Astrocyte (in vitro differentiated cells and primary cell): Measurements from ENCODE around the gene EVI2B. TPM values are rescaled to one million over a fixed set of nuclear protein-coding genes. Genes with fewer than 3 reads are reported as not detected.

Experiments used
- DNase-seq: peaks from one replicate; pipeline ENCODE4 v3.0.0-alpha.2; 2010; ENCODE audit warnings: low read depth
- FAIRE-seq: peaks from 2 replicates; lab custom pipeline; 2011; peaks lifted over from hg19 to GRCh38; lab: Jason Lieb, UNC
- H2AFZ ChIP-seq: 2 replicates; pipeline ENCODE4 v1.6.0; 2012; ENCODE audit warnings: low read depth, low read length, inconsistent platforms
- H3K27ac ChIP-seq: 2 replicates; pipeline ENCODE4 v1.5.1; 2011; ENCODE audit warnings: low read depth, low read length, inconsistent platforms
- H3K27me3 ChIP-seq: 2 replicates; pipeline ENCODE4 v1.6.0; 2011; ENCODE audit warnings: low read length, inconsistent platforms; ENCODE audit not compliant: insufficient read depth
- H3K36me3 ChIP-seq: 2 replicates; pipeline ENCODE4 v1.5.1; 2011; ENCODE audit warnings: low read length, inconsistent platforms; ENCODE audit not compliant: insufficient read depth
- H3K4me1 ChIP-seq: 2 replicates; pipeline ENCODE4 v1.5.1; 2011; ENCODE audit warnings: low read length, inconsistent platforms; ENCODE audit not compliant: insufficient read depth
- H3K4me2 ChIP-seq: 2 replicates; pipeline ENCODE4 v1.6.0; 2012; ENCODE audit warnings: low read length, inconsistent platforms
- H3K4me3 ChIP-seq: 2 replicates; pipeline ENCODE4 v1.5.1; 2011; ENCODE audit warnings: low read depth, mild to moderate bottlenecking, low read length, inconsistent platforms; ENCODE audit not compliant: insufficient read depth
- H3K79me2 ChIP-seq: 2 replicates; pipeline ENCODE4 v1.6.0; 2012; ENCODE audit warnings: mild to moderate bottlenecking, low read length, inconsistent platforms; ENCODE audit not compliant: insufficient read depth
- H3K9ac ChIP-seq: 2 replicates; pipeline ENCODE4 v1.6.0; 2012; ENCODE audit warnings: mild to moderate bottlenecking, low read length, inconsistent platforms
- H3K9me3 ChIP-seq: 2 replicates; pipeline ENCODE4 v1.5.1; 2012; ENCODE audit warnings: low read depth, mild to moderate bottlenecking, low read length, inconsistent platforms; ENCODE audit not compliant: insufficient read depth
- H4K20me1 ChIP-seq: 2 replicates; pipeline ENCODE4 v1.6.0; 2012; ENCODE audit warnings: low read length, inconsistent platforms; ENCODE audit not compliant: insufficient read depth
- H3K27ac Mint-ChIP-seq: one replicate; pipeline ENCODE4 v1.8.0; 2021; ENCODE audit warnings: mild to moderate bottlenecking, mixed read lengths; ENCODE audit not compliant: unreplicated experiment
- H3K27me3 Mint-ChIP-seq: one replicate; pipeline ENCODE4 v1.8.0; 2021; ENCODE audit warnings: low read depth, mixed read lengths; ENCODE audit not compliant: unreplicated experiment
- H3K36me3 Mint-ChIP-seq: one replicate; pipeline ENCODE4 v1.8.0; 2021; ENCODE audit warnings: low read depth, mixed read lengths; ENCODE audit not compliant: unreplicated experiment
- H3K4me1 Mint-ChIP-seq: one replicate; pipeline ENCODE4 v1.8.0; 2021; ENCODE audit warnings: low read depth, mixed read lengths; ENCODE audit not compliant: unreplicated experiment
- H3K4me3 Mint-ChIP-seq: one replicate; pipeline ENCODE4 v1.8.0; 2021; ENCODE audit warnings: mild to moderate bottlenecking, moderate library complexity, mixed read lengths; ENCODE audit not compliant: unreplicated experiment
- H3K9me3 Mint-ChIP-seq: one replicate; pipeline ENCODE4 v1.8.0; 2021; ENCODE audit warnings: mild to moderate bottlenecking, mixed read lengths; ENCODE audit not compliant: unreplicated experiment
- CTCF ChIP-seq: IDR thresholded peaks from 2 replicates; pipeline ENCODE4 v1.5.1; 2011; ENCODE audit warnings: low read depth, mild to moderate bottlenecking, inconsistent platforms, low read length, moderate library complexity; ENCODE audit not compliant: insufficient read depth
- EZH2 ChIP-seq: IDR thresholded peaks from 2 replicates; pipeline ENCODE4 v1.6.1; 2012; ENCODE audit warnings: mild to moderate bottlenecking, low read length, inconsistent platforms; ENCODE audit not compliant: insufficient read depth
- total RNA-seq: library from RNA; stranded (reverse); gene quantifications from 2 replicates; pipeline ENCODE4 v1.2.1, GENCODE V29; 2021

The EVI2B gene
- total RNA-seq, 1 donor from 2014 or later: 0.11 TPM

DNA sequence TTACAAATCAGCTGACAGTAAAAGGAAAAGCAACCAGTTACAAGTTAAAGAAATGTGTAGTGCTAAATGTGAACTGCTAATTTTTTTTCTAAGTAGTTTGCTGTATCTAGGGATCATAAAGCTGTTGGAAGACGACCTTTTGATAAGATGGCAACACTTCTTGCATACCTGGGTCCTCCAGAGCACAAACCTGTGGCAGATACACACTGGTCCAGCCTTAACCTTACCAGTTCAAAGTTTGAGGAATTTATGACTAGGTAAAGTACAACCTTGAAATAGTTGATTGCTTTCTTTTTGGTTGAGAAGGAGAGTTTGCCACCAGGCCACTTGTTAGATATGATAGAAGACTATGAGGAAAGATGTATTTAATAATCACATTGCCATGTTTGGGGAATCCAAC, 52.3 kb downstream of the EVI2B start:
- Histone ChIP-seq H3K4me1 (no peaks in the 10 kb centered on the region), H3K9ac (no peak overlapping the region), H3K36me3 (peaks cover 16% of the 10 kb centered on the region), H3K27ac (no peak overlapping the region), H3K4me2 (no peak overlapping the region), H2AFZ (no peak overlapping the region), H4K20me1 (no peaks in the 10 kb centered on the region), H3K79me2 (no peaks in the 10 kb centered on the region), H3K9me3 (no peaks in the 10 kb centered on the region), H3K4me3 (no peak overlapping the region), H3K27me3 (no peaks in the 10 kb centered on the region)
- H3K9me3 Mint-ChIP-seq: no peaks in the 10 kb centered on the region
- no peak for DNase-seq
- H3K36me3 Mint-ChIP-seq: peaks cover 4% of the 10 kb centered on the region
- H3K4me1 Mint-ChIP-seq: peaks cover 3% of the 10 kb centered on the region
- no peak overlapping the region for H3K4me3 Mint-ChIP-seq
- no peak overlapping the region for H3K27ac Mint-ChIP-seq
- H3K27me3 Mint-ChIP-seq: no peaks in the 10 kb centered on the region
- TF ChIP-seq EZH2 (no peak), CTCF (no peak)
- FAIRE-seq: no peak

GRCh38 chr17:31260151-31260550, 53.7 kb downstream of the EVI2B start:
- FAIRE-seq: no peak
- H3K4me2 ChIP-seq: no peak overlapping the region
- no peak overlapping the region for H3K4me3 ChIP-seq
- DNase-seq: no peak
- H2AFZ ChIP-seq: no peak overlapping the region
- no peaks in the 10 kb centered on the region for H3K27me3 ChIP-seq
- Mint-ChIP-seq H3K36me3 (no peaks in the 10 kb centered on the region), H3K9me3 (no peaks in the 10 kb centered on the region), H3K4me1 (no peaks in the 10 kb centered on the region), H3K27me3 (no peaks in the 10 kb centered on the region), H3K27ac (no peak overlapping the region), H3K4me3 (no peak overlapping the region)
- no peak overlapping the region for H3K9ac ChIP-seq
- TF ChIP-seq EZH2 (no peak), CTCF (no peak)
- no peaks in the 10 kb centered on the region for H4K20me1 ChIP-seq
- H3K79me2 ChIP-seq: no peaks in the 10 kb centered on the region
- H3K27ac ChIP-seq: no peak overlapping the region
- peaks cover 10% of the 10 kb centered on the region for H3K36me3 ChIP-seq
- no peaks in the 10 kb centered on the region for H3K9me3 ChIP-seq
- H3K4me1 ChIP-seq: no peaks in the 10 kb centered on the region

DNA sequence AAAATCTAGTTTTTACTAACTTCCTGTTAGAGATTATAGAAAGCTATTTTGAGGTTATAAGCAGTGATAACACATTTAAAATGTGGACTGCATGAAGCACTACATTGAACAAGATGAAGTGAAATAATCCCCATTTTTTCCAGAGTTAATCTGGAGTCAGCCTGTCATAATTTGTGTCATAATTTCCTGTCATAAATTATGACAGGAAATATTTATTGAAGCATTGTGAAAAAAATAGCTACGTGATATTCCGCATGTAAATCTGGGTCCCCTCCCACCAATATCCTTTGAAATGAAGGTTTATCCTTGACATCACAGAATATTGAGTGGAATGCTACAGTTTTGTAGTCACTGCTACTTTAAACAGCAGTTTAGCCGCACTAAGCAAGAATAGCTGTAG, 56.9 kb downstream of the EVI2B start:
- H3K9me3 Mint-ChIP-seq: no peaks in the 10 kb centered on the region
- H3K27ac ChIP-seq: no peak overlapping the region
- H3K36me3 ChIP-seq: peaks cover 9% of the 10 kb centered on the region
- H4K20me1 ChIP-seq: no peaks in the 10 kb centered on the region
- no peak overlapping the region for H3K4me2 ChIP-seq
- no peaks in the 10 kb centered on the region for H3K27me3 Mint-ChIP-seq
- DNase-seq (no peak), FAIRE-seq (no peak)
- no peaks in the 10 kb centered on the region for H3K4me1 Mint-ChIP-seq
- H3K4me1 ChIP-seq: no peaks in the 10 kb centered on the region
- no peak overlapping the region for H2AFZ ChIP-seq
- no peaks in the 10 kb centered on the region for H3K27me3 ChIP-seq
- no peaks in the 10 kb centered on the region for H3K36me3 Mint-ChIP-seq
- no peak for TF ChIP-seq EZH2
- no peak for TF ChIP-seq CTCF
- H3K9ac ChIP-seq: no peak overlapping the region
- H3K4me3 Mint-ChIP-seq: no peak overlapping the region
- H3K4me3 ChIP-seq: no peak overlapping the region
- no peaks in the 10 kb centered on the region for H3K9me3 ChIP-seq
- no peak overlapping the region for H3K27ac Mint-ChIP-seq
- H3K79me2 ChIP-seq: no peaks in the 10 kb centered on the region
